ENCODE data around the gene TRIM24. TPM values are rescaled to one million over a fixed set of nuclear protein-coding genes. Genes with fewer than 3 reads are reported as not detected.

The TRIM24 gene
- total and polyA plus RNA-seq, 10 of the 15 experiments (the other 5 are each of a cell fraction or from before 2014, with no cell fraction given), result 4.6 to 23.5 (median 13.6) TPM

DNA sequence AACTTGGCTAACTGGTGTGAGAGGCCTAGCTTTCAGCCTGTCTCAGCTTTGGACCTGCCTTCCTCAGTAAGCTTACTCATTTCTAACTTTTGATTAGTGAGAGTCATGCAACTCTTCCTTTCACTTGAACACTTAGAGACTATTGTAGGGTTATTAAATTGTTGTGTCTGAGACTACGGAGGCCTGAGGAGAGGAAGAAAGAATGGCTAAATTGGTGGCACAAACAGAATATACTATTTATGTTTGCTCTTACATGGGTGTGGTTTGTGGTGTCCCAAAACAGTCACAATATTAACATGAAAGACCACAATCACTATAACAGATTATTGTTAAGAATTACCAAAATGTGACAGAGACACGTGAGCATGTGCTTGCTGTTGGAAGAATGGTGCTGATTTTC lies 82.1 kb downstream of the TRIM24 start (continued):
- TF ChIP-seq, protein P1, sequence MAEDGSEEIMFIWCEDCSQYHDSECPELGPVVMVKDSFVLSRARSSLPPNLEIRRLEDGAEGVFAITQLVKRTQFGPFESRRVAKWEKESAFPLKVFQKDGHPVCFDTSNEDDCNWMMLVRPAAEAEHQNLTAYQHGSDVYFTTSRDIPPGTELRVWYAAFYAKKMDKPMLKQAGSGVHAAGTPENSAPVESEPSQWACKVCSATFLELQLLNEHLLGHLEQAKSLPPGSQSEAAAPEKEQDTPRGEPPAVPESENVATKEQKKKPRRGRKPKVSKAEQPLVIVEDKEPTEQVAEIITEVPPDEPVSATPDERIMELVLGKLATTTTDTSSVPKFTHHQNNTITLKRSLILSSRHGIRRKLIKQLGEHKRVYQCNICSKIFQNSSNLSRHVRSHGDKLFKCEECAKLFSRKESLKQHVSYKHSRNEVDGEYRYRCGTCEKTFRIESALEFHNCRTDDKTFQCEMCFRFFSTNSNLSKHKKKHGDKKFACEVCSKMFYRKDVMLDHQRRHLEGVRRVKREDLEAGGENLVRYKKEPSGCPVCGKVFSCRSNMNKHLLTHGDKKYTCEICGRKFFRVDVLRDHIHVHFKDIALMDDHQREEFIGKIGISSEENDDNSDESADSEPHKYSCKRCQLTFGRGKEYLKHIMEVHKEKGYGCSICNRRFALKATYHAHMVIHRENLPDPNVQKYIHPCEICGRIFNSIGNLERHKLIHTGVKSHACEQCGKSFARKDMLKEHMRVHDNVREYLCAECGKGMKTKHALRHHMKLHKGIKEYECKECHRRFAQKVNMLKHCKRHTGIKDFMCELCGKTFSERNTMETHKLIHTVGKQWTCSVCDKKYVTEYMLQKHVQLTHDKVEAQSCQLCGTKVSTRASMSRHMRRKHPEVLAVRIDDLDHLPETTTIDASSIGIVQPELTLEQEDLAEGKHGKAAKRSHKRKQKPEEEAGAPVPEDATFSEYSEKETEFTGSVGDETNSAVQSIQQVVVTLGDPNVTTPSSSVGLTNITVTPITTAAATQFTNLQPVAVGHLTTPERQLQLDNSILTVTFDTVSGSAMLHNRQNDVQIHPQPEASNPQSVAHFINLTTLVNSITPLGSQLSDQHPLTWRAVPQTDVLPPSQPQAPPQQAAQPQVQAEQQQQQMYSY (CRISPR knock-in tag; IDR thresholded peaks at IDR 0.05), result no peak
- TF ChIP-seq IRF4 (IDR thresholded peaks at IDR 0.05; ENCODE audit: low read depth, low read length) (0 out of 2 replicates have a peak, but pooled peaks have one; percentile 35), CHD4 (IDR thresholded peaks at IDR 0.05) (no peak), CHD2 (IDR thresholded peaks at IDR 0.05; ENCODE audit: borderline replicate concordance, low read depth, low read length) (no peak), MAX (IDR thresholded peaks at IDR 0.05; ENCODE audit: low read depth, low read length) (no peak), JUND (IDR thresholded peaks at IDR 0.05; ENCODE audit: low read depth, low read length) (0 out of 2 replicates have a peak, but pooled peaks have one; percentile 49), POLR2AphosphoS2 (IDR thresholded peaks at IDR 0.05; ENCODE audit: low read depth, low read length) (no peak), EGR1 (IDR thresholded peaks at IDR 0.05; ENCODE audit: borderline replicate concordance in 1 of 2, low read depth in 2 of 2, low read length in 2 of 2) (no peak), BRCA1 (IDR thresholded peaks at IDR 0.05; ENCODE audit: low read depth, low read length) (no peak), ZNF622 (IDR thresholded peaks at IDR 0.05) (no peak), ZBTB4 (CRISPR knock-in tag; IDR thresholded peaks at IDR 0.05) (no peak), SIN3A (IDR thresholded peaks at IDR 0.05; ENCODE audit: low read depth, low read length) (no peak), USF2 (IDR thresholded peaks at IDR 0.05; ENCODE audit: borderline replicate concordance, low read depth, low read length) (no peak; the same call in 1 of the 2 replicates), ATF7 (IDR thresholded peaks at IDR 0.05; ENCODE audit: low read depth) (peak; percentile 67; the same call in 1 of the 2 replicates), MTA3 (IDR thresholded peaks at IDR 0.05; ENCODE audit: borderline replicate concordance, low read length) (peak; percentile 34; the same call in 1 of the 2 replicates), RUNX3 (IDR thresholded peaks at IDR 0.05; ENCODE audit: low read length) (peak; percentile 98), E2F8 (IDR thresholded peaks at IDR 0.05; ENCODE audit: low read depth, partially characterized antibody) (no peak)
- TF ChIP-seq, protein P2, sequence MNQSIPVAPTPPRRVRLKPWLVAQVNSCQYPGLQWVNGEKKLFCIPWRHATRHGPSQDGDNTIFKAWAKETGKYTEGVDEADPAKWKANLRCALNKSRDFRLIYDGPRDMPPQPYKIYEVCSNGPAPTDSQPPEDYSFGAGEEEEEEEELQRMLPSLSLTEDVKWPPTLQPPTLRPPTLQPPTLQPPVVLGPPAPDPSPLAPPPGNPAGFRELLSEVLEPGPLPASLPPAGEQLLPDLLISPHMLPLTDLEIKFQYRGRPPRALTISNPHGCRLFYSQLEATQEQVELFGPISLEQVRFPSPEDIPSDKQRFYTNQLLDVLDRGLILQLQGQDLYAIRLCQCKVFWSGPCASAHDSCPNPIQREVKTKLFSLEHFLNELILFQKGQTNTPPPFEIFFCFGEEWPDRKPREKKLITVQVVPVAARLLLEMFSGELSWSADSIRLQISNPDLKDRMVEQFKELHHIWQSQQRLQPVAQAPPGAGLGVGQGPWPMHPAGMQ (IDR thresholded peaks at IDR 0.05; ENCODE audit: borderline replicate concordance), result no peak

Measured in GM12878 (cell line).